ENCODE results near the gene C10orf67. TPM values are rescaled to one million over a fixed set of nuclear protein-coding genes. Genes with fewer than 3 reads are reported as not detected.
"Not testable (repeated sequence)": the region's sequence is repeated elsewhere in the genome, so short reads cannot be mapped to it uniquely, and the experiment has no call there.

The C10orf67 gene
- total and polyA plus RNA-seq, 2 of the 8 experiments (the other 6 are each of a cell fraction or from before 2014, with no cell fraction given) = 0.05 to 0.11 TPM

DNA sequence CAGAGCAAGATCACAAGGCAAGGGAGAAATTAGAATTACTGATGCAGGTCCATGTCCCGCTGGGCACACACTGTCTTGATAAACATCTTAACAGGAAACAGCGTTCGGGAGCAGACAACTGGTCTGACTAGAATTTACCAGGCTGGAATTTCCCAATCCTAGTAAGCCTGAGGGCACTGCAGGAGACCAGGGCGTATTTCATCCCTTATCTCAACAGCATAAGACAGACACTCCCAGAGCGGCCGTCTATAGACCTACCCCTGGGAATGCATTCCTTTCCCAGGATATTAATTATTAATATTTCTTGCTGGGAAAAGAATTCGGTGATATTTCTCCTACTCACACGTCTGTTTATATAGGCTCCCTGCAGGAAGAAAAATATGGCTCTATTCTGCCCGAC, 70.4 kb downstream of the C10orf67 start:
- H2BK5ac ChIP-seq (ENCODE audit: low read depth, low read length); H4K8ac ChIP-seq (ENCODE audit: extremely low read depth, insufficient read depth, low read length); H3K4me2 ChIP-seq (ENCODE audit: insufficient read depth in 1 of 2, low read depth in 2 of 2, low read length in 2 of 2); H2BK20ac ChIP-seq (ENCODE audit: low read length); H3K9ac ChIP-seq (replicated peaks in 1 of 4; ENCODE audit: extremely low read depth in 1 of 4, low read depth in 3 of 4, low read length in 3 of 4); H3K14ac ChIP-seq (ENCODE audit: insufficient read length); H4K5ac ChIP-seq (ENCODE audit: insufficient read length, low read depth, low read length); H3K36me3 ChIP-seq (ENCODE audit: control insufficient read depth in 2 of 4, insufficient read depth in 4 of 4, low read length in 3 of 4); H2BK12ac ChIP-seq (ENCODE audit: low read depth, low read length); H4K91ac ChIP-seq (replicated peaks; ENCODE audit: insufficient read length, low read length); H3K23ac ChIP-seq (ENCODE audit: insufficient read length); H3K56ac ChIP-seq (replicated peaks; ENCODE audit: insufficient read length, low read depth, low read length); H2BK120ac ChIP-seq (replicated peaks; ENCODE audit: low read depth, low read length); POLR2A ChIA-PET (ENCODE audit: partially characterized antibody); H3K79me2 ChIP-seq (ENCODE audit: control insufficient read depth in 1 of 2, insufficient read depth in 2 of 2, low read length in 2 of 2); H3K4me1 ChIP-seq (replicated peaks in 1 of 4; ENCODE audit: control insufficient read depth in 3 of 4, insufficient read depth in 4 of 4, low read length in 3 of 4); H3K79me1 ChIP-seq (ENCODE audit: low read depth, low read length); H3K23me2 ChIP-seq (ENCODE audit: low read depth, low read length); H3K18ac ChIP-seq (ENCODE audit: extremely low read depth, low read length); H3K4me3 ChIP-seq (ENCODE audit: extremely low read depth in 1 of 4, insufficient read depth in 2 of 4, low read depth in 3 of 4, low read length in 4 of 4); H3K27ac ChIP-seq (ENCODE audit: low read depth, low read length); H2AFZ ChIP-seq (ENCODE audit: low read length); H2BK15ac ChIP-seq (ENCODE audit: low read length); H3K4ac ChIP-seq (replicated peaks; ENCODE audit: insufficient read length, low read depth, low read length); FAIRE-seq; DNase-seq (ENCODE audit: low read depth in 1 of 2, low spot score in 2 of 2); H4K20me1 ChIP-seq (replicated peaks in 1 of 2; ENCODE audit: control insufficient read depth in 1 of 2, insufficient read depth in 2 of 2, low read length in 2 of 2); H2AK5ac ChIP-seq (ENCODE audit: low read depth, low read length); H3K27me3 ChIP-seq (replicated peaks in 1 of 4; ENCODE audit: control insufficient read depth in 3 of 4, extremely low read depth in 1 of 4, insufficient read depth in 3 of 4, low read length in 3 of 4): not testable (repeated sequence)
- peaks cover 8 to 13% of the 10 kb centered on the region in 2 experiments; a peak in 3 of 4 replicates for H3K9me3 ChIP-seq (ENCODE audit: insufficient read depth in 2 of 2, low read depth in 1 of 2, low read length in 1 of 2)
- TF ChIP-seq CEBPB (IDR thresholded peaks at IDR 0.05; ENCODE audit: low read depth, low read length) (0 out of 2 replicates have a peak, but pooled peaks have one; percentile 6), EP300 (IDR thresholded peaks at IDR 0.05; ENCODE audit: borderline replicate concordance in 1 of 2, low read depth in 2 of 2, low read length in 2 of 2) (peak in 1 of 2 experiments; percentile 87; a peak in 1 of 3 replicates)
- 93% methylated on average over 9 of the region's 9 CpGs; no CpG with 5 or more reads in 1 of the 2 experiments for WGBS, 2 experiments (ENCODE audit: extremely low coverage in 1 of 2, insufficient coverage in 1 of 2, insufficient read length in 1 of 2, insufficient replicate concordance in 2 of 2, low coverage in 1 of 2, low lambda C conversion rate in 2 of 2, missing lambda C conversion rate in 1 of 2)
- CTCF ChIA-PET (ENCODE audit: partially characterized antibody) = interaction anchor here (1.3 to 1.6 kb wide), 2 partner anchors 20 to 117 kb away, joined by 3 to 4 read pairs; no protein-coding TSS in a partner anchor

Measured in H1 (cell line).